Transverse colon (tissue), 3 donors: ENCODE data around the gene FFAR4.

Source experiments
- CTCF ChIP-seq, 5 experiments: fragments of 200-600 bp in 3 of 5; fragments of 450-650 bp in 2 of 5; sonication (generic) in 3 of 5; IDR thresholded peaks; 1 replicate in 2 of 5; 2 replicates in 3 of 5; pipeline ENCODE4 v1.5.1; 2016 to 2017; ENCODE audit warnings: antibody characterized with exemption in 5 of 5, inconsistent platforms in 3 of 5, mild to moderate bottlenecking in 2 of 5, moderate library complexity in 1 of 5
- POLR2A ChIP-seq: fragments of 450-650 bp; IDR thresholded peaks from one replicate; pipeline ENCODE4 v1.6.1; 2016; ENCODE audit warnings: antibody characterized with exemption, mild to moderate bottlenecking, moderate library complexity

GRCh38 chr10:93599778-93600177 lies 33.3 kb downstream of the FFAR4 start:
- TF ChIP-seq CTCF (IDR thresholded peaks at IDR 0.05) = no peak
- no peak for TF ChIP-seq POLR2A
